GM21529 (cell line): ENCODE data around the gene EFNA2.
"Not testable (repeated sequence)": the region's sequence is repeated elsewhere in the genome, so short reads cannot be mapped to it uniquely, and the experiment has no call there.

Experiments
- ATAC-seq: cut with Tn5 transposase; IDR thresholded peaks from one replicate; pipeline ENCODE4 v1.9.1; 2021; ENCODE audit not compliant: unreplicated experiment

Gene EFNA2

DNA sequence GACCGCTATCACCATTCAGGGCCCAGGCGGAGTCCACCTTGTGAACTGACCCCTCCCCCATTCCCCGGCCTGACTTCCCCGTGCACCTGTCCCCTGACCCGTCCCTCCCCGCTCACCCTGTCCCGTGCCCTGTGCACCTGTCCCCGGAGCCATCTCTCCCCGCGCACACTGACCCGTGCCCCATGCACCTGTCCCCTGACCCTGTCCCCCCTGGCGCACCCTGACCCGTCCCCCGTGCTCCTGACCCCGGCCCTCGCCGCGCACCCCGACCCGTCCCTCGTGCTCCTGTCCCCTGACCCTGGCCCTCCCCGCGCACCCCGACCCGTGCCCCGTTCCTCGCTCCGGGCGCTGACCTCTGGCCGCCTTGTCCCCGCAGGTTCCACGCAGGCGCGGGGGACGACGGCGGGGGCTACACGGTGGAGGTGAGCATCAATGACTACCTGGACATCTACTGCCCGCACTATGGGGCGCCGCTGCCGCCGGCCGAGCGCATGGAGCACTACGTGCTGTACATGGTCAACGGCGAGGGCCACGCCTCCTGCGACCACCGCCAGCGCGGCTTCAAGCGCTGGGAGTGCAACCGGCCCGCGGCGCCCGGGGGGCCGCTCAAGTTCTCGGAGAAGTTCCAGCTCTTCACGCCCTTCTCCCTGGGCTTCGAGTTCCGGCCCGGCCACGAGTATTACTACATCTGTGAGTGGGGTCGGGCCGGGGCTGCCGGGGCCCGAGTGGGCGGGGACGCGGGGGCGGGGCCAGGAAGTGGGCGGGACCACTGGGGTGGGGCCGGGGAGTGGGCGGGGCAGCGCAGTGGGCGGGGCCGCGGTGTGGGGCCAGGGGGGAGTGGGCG, 9.7 kb downstream of the EFNA2 start:
- ATAC-seq, result no peak

DNA sequence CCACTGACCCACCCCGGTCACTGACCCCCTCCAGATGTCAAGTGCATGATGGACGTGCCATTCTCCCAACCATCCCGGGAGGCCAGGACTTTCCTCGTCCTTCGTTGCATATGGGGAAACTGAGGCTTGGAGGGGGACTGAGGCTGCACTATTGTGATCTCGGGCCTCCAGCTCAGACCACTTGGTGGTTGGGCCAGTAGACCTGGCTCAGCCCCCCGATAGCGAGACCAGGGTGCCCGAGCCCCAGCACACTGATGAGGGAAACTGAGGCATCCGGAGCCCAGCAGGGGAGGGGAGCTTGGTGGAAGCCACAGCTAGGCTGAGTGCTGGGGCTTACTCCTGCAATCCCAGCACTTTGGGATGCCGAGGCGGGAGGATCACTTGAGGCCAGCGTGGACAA, 10.4 kb downstream of the EFNA2 start:
- no peak for ATAC-seq

DNA sequence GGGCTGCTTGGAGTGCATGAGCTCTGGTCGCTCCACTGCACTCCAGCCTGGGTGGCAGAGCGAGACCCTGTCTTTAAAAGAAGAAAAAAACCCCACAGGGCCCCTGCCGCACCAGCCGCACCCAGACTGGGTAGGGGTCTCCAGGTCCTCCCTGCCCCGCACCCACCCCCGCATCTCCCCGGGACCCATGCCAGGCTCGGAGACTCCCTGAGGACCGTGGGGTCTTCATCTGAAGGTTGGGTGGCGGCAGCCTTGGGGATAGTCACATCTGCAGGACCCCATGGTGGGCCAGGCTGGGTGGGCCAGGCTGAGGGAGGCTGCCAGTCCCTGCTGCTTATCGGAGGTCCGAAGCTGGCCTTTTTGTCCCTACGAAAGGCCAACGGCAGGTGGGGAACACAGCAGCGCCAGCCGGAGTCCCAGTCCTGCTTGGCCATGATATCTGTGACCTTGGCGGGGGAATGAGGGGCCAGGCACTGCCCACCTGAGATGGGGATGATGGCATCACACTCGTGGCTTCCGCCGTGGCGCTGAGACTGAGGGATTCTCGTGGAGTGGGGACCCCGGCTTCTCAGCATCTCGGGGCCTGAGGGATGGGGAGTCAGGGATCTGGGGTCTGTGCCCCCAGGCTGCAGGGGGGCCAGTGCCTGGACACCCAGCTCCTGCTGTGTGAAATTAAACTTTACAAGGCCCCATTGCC, 11.1 kb downstream of the EFNA2 start:
- ATAC-seq, result no peak

DNA sequence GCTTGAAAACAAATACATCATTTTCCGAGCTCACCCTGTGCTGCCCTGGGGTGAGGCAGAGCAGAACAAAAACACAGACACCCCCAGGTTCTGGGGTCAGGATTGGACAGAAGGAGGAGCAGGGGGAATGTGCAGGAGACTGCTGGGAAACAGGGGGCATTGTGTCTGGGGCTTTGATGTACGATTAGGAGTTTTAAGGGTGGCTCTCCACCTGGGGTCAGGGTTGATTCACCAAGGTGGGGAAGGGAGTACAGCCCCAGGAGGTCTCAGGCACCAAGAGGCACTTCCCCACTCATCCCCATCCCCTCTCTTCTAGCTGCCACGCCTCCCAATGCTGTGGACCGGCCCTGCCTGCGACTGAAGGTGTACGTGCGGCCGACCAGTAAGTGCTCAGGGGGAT, 12.6 kb downstream of the EFNA2 start:
- no peak for ATAC-seq

DNA sequence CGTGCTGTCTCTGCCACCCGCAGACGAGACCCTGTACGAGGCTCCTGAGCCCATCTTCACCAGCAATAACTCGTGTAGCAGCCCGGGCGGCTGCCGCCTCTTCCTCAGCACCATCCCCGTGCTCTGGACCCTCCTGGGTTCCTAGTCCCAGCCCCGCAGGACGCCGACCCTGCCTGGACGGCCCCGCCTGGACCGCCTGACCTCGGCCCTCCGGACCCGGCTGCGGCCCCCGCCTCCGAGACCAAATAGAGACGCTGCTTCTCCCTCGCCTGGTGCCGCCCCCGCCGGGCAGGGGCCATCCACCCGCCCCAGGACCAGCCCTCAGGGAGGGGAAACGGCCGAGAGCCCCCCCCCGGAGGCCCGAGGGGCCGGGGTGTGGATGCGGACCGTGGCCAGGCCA, 14.1 kb downstream of the EFNA2 start:
- ATAC-seq, result no peak

DNA sequence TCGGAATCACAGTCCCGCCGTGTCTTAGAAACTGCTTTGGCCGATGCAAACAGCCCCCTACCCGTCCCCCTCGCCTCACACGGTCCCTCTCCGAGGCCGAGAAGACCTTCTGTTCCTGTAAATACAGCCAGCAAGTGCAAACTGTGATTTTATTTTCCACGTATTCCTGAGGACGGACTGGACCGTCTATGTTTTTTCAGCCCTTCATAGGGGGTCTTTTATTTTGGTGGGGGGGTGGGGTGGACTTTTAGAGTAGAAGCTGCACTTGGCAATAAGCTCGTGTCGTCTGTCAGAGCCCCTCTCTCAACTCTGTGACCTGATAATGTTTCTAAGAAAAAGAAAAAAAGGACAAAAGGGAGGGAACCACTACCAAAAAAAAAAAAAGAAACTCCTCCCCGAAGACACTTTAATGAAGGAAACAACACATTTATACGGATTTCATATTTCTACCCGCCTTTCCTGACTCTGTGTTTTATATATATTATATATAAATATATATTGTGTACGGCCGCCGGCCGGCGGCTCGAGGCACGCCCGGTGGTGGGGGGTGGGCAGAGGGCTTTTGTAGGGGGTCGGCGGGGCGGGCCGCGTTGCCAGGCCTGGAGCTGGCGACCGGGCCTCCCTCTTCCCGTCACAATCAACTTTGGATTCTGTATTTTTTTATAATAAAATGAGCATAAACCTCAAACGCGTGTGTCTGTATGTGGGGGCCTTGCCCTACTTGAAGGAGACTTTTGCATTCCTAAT, 15.2 kb downstream of the EFNA2 start:
- no peak for ATAC-seq

DNA sequence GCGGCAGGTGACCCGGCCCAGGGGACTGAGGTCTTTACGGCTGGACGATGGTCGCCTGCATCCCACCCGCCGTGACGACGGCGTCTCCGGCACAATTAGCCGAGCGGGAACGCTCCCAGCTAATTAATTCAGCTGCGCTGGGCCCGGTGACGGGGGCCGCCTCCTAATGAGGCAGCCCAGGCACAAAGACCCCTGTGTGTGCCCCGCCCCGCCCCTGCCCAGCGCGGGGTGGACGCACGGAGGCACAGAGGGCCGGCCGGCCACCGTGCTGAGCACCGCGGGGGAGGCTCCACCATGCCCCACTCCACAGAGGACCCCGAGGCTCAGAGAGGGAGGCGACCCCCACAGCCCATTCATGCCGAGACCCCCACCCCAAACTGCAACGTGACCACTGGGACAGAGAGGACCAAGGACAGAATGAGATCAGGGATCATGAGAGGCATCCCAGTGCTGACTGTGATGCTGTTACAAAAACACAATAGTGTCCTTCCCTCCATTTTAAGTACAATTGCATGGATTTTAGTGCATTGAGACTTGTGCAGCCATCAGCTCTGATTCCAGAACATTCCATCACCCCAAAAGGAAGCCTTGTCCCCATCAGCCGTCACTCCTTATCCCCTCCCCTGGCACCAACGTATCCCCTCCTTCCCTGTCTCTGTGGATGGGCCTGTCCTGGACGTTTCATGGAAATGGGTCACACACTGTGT, 17.0 kb downstream of the EFNA2 start:
- ATAC-seq, result no peak

DNA sequence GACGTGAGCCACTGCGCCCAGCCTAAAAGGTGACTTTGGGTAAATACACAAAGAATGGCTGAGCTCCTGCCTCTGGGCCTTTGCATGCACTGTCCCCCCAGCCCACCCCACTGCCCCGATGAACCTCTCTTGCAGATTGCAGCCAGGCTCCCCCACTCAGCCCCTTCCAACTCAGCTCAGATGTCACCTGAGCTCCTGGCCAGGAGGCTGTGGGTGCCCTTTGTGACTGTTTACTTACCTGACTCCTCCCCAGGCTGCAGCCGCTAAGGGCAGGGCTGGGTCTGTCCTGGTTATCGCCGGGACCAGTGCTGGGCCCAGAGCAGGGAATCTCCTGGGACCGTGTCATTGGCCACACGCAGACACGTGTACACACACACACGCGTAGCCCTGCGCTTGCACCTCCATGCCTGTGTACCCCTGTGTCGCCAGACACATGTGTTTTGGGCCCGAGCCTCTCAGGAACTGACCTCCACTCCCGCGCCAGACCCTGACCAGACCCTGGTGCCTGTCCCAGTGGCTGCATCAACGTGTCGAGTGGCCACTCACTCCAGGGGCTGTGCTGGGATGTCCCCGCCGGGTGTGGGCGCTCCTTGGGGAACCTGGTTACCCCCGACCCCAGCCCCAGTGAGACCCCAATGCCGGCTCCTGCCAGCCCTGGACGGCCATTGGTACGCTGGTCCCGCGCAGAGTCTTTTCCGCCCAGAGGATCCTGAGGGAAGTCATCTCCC, 18.7 kb downstream of the EFNA2 start:
- ATAC-seq, result no peak

DNA sequence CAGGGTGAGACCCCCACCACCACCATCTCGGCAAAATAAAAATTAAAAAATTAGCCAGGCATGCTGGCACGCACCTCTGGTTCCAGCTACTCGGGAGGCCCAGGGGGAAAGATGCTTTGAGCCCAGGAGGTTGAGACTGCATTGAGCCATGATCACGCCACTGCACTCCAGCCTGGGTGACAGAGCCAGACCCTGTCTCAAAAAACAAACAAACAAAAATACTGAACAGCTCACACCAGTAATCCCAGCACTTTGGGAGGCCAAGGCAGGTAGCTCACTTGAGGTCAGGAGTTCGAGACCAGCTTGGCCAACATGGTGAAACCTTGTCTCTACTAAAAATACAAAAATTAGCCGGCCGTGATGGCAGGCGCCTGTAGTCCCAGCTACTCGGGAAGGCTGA, 19.7 kb downstream of the EFNA2 start:
- ATAC-seq, result not testable (repeated sequence)

DNA sequence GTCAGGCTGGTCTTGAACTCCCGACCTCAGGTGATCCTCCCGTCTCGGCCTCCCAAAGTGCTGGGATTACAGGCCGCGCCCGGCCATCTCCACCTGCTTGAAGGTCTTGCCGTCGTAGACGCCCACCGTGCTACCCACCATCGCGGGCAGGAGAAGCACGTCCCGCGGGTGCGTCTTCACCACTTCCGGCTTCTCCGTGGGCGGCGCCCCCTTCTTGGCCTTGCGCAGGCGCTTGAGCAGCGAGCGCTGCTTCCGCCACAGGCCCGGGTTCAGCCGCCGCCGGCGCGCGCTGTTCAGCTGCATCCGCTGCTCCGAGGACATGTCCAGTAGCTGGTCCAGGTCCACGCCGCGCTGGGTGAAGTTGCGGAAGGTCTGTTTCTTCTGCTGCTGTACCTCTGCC, 21.6 kb downstream of the EFNA2 start:
- no peak for ATAC-seq

DNA sequence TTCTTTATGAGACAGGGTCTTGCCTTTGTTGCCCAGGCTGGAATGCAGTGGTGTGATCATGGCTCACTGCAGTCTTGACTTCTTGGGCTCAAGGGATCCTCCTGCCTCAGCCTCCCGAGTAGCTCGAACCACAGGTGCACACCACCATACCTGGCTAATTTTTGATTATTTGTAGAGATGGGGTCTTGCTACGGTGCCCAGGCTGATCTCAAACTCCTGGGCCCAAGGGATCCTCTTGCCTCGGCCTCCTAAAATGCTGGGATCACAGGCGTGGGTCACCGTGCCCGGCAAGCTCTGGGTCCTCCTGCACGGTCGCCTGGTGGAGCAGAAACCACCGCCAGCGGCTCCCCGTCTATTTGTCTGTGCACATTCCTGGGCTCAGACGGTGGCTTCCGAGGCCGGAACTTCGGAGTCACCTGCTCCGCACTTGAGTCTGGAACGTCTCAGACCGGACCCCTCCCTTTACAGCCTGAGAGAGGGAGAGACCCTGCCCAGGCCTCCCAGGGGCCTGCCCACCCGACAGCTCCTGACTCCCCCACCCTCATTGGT, 22.2 kb downstream of the EFNA2 start:
- ATAC-seq, result no peak

DNA sequence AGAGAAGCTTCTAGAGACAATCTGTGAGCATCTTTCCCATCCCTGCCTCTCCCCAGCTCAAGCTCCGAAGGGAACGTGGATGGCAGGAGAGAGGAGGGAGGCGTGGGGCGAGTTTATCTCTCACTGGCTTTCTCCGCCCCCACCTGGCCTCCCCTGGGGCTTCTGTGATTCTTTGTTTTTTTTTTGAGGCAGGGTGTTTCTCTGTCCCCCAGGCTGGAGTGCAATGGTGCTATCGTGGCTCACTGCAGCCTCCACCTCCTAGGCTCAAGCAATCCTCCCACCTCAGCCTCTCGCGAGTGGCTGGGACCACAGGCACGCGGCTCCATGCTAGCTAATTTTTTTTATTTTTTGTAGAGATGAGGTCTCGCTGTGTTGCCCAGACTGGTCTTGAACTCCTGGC, 23.0 kb downstream of the EFNA2 start:
- no peak for ATAC-seq

DNA sequence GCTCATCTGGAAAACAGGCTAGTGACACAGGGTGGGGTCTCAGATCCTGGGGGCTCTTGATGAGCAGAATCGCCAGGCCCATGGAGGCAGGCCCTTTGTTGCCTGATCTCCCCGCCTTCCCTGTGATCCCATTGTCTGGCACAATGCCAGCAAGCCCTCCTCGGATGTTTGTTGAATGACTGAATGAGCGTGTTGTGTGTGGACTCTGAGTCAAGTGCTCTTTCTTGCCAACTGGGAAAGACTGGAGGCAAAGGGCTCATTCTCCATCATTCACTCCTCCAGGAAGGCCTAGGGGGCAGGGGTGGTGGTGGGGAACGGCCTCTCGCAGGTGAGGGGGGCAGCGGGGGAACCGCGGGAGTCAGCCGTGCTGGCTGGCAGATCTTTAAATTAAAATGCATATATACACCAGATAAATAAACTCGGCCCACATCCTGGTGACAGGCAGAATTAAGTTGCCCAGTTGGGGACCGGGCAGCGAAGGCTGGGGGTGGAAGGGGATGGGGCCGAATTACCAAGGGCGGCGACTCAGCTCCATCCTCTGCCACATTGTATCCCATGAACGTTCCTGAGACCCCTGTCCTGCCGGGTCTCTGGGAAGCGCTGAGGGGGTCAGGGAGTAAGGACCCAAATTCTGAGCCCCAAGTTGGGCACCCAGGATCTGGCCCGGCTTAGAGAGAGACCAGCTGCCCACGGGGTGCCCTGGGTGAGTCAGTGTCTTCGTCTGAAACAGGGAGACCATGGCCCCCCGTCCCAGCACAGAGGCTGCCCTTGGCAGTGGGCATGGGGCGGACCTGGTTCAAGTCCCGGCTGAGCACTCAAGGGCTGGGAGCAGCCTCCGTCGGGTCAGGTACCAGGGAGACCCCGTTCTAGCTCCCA, 24.5 kb downstream of the EFNA2 start:
- no peak for ATAC-seq

DNA sequence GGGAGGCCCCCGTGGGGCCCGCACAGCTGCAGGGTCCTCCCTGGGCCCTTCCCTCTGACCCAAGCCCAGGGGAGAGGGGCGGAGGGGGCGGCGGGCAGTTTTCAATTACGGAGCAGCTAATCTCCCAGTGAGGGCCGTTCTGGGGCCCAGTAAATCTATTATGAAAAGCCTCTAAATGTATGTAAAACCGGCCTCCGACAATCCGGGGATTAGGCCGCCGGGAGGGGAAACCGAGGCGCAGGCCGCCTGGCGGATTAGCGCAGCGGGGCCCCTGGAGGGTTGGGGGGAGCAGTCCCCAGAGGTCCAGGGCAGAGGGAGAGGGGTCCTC, 25.1 kb downstream of the EFNA2 start:
- no peak for ATAC-seq

DNA sequence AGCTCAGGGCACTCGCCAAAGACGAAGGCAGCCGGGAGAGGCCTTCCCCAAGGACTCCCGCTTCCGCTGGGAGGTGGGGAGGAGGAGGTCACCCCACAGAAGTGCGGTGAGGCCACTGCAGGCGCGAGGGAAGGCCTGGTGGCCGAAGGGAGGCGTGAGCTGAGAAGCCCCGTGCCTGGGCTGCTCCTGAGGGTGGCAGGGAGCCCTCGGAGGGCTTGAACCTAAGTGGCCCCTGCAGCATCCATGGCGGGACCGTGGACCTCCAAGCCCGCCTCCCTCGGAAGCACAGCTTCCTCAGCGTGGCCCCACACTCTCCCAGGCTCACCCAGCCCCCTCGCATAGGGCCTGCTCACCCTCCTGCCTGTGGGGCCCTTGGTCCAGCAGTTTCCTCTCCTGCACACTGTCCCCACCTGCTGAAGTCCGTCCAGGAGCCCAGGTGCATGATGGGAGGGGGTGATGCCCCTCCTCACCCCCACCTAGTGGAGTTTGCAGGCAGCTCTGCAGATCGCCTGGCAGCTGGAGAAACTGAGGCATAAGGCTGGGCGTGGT, 25.9 kb downstream of the EFNA2 start:
- ATAC-seq, result no peak

DNA sequence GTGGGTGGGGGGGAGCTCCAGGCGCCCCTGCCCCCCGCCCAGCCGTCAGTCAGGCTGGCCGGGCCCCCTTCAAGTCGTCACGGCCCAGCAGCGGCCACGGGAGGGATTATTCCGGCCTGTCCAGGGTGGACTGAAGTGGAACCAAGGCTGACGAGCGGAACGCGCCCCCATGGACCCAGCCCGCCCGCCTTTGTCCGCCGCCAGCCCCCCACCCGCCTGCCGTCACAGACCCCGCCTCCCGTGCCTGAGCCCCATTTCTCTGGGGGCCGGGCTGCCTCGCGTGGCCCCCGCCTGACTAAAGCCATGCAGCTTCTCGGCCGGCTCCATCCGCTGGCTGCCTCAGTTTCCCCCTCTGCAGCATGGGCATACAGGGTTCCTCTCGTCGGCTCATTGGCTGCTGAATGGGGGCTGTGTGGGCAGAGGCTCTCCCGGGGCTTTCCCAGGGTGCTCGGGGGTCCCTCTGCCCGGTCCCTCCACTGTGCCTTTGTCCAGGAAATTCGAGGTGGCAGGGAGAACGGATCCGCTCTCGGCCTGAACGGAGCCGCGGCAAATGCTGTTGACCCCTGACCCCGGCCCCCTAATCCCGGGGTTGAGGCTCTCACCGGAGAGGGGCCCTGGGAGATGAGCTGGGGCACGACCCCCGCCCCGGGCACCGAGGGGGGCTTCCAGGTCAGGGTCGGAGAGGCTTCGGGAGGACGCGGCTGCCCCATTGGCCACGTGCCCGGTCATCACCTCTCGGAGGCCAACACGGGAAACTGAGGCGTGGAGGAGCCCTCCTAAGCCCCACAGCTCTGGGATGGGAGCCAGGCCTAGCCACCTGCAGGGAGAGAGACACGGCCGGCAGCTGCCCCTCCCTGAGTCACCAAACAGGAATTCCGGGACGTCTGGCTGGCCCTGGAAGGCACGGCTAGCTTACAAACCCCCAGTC, 27.4 kb downstream of the EFNA2 start:
- ATAC-seq, result no peak

DNA sequence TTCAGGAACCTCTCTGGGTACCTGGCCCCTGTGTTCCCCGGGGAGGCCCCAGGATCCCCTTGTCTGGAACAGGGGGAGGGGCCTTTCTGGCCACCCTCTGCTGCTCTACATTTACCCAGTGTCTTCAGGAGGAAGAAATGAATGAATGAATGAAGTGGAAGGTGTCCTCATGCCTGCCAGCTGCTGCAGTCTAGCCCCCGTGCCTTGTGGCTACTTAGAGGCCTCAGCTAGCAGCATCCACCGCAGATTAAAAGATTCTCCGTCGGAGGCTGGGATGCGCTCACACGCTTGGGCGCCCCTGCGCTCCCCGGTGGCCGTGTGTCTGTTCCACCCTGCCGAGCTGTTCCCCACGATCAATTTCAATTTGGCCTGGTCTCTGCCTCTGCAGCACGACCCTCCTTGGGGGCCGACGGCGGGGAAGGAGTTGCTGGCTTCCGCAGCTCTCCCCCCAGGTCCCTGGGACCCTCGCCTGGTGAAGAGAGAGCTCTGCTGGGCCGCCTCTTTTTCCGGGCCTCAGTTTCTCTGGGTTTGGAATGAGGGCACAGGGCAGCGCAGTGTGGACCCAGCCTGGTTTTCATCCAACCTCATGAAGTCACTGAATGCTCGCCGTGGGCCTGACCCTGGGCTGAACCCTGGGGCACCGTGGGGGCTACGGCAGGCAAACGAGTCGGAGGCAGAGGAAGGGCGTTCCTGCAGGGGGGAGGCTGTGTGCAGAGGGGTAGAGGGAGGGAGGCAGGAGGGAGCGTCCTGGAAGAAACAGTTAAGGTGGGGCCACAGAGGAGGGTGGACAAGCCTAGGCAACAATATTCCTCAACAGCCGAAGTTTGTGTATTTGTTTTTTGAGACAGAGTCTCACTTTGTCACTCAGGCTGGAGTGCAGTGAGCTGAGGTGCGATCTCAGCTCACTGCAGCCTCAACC, 28.3 kb downstream of the EFNA2 start:
- no peak for ATAC-seq
